Measurements from ENCODE around the gene MEF2D. TPM values are rescaled to one million over a fixed set of nuclear protein-coding genes. Genes with fewer than 3 reads are reported as not detected.

The MEF2D gene
- total RNA-seq, 2 experiments from 2014 or later: 32.1 to 33.6 TPM

- intact Hi-C loops (cut with DNase I, micrococcal nuclease): loop anchor here (5.0 to 10.0 kb wide), 6 partner anchors 100 to 1498 kb away; partner anchors contain the start of genes ETV3 (in 1 of the 2), GPATCH4 (in 1 of the 2), ISG20L2 (in 1 of the 2) and METTL25B (in 1 of the 2)
- DNase-seq (no peak), ATAC-seq (no peak)
- Mint-ChIP-seq H3K27ac (peak overlapping the region; percentile 99), H3K36me3 (ENCODE audit: low read depth) (peaks cover 5% of the 10 kb centered on the region), H3K27me3 (no peaks in the 10 kb centered on the region), H3K4me1 (peaks cover 67% of the 10 kb centered on the region), H3K9me3 (ENCODE audit: low read depth) (no peaks in the 10 kb centered on the region), H3K4me3 (peak overlapping the region; percentile 88)
- ChIA-PET POLR2A (interaction anchor here (1.3 to 1.9 kb wide), 3 partner anchors 13 to 45 kb away, joined by 3 to 5 read pairs (median 4); no protein-coding TSS in a partner anchor), CTCF (interaction anchor here (0.7 to 4.6 kb wide), 10 partner anchors 8 to 220 kb away, joined by 3 to 63 read pairs (median 6); partner anchors contain the start of genes CRABP2 and SMG5)
Measured at GRCh38 chr1:156502391-156502893, 1.9 kb upstream of the MEF2D start.

GRCh38 chr1:156500793-156501506 lies 375 bp upstream of the MEF2D start:
- ATAC-seq (peak; percentile 65), DNase-seq (peak; percentile 96)
- peak overlapping the region; percentile 88 for H3K4me3 Mint-ChIP-seq
- CTCF ChIA-PET: interaction anchor here (0.6 to 4.6 kb wide), 20 partner anchors 10 to 266 kb away, joined by 3 to 63 read pairs (median 4); partner anchors contain the start of genes CCT3, PRCC, TSACC and TTC24
- no peaks in the 10 kb centered on the region for H3K27me3 Mint-ChIP-seq
- H3K9me3 Mint-ChIP-seq (ENCODE audit: low read depth): no peaks in the 10 kb centered on the region
- H3K36me3 Mint-ChIP-seq (ENCODE audit: low read depth): peaks cover 5% of the 10 kb centered on the region
- H3K4me1 Mint-ChIP-seq: peaks cover 73% of the 10 kb centered on the region
- intact Hi-C loops (cut with DNase I, micrococcal nuclease): loop anchor here (1.0 to 10.0 kb wide), 17 partner anchors 13 to 1496 kb away; partner anchors contain the start of genes GPATCH4 (in 2 of the 2), ISG20L2 (in 2 of the 2), METTL25B (in 2 of the 2) and CCT3 (in 1 of the 2)
- peak overlapping the region; percentile 99 for H3K27ac Mint-ChIP-seq
- POLR2A ChIA-PET: interaction anchor here (0.6 to 2.0 kb wide), 16 partner anchors 9 to 1259 kb away, joined by 3 to 27 read pairs (median 4); partner anchors contain the start of gene PMF1

- ATAC-seq: peak; percentile 0
- ChIA-PET POLR2A (interaction anchor here (0.6 to 2.0 kb wide), 8 partner anchors 8 to 403 kb away, joined by 3 to 27 read pairs (median 4); partner anchors contain the start of gene PMF1), CTCF (interaction anchor here (0.6 to 4.0 kb wide), 9 partner anchors 11 to 403 kb away, joined by 3 to 63 read pairs (median 4); no protein-coding TSS in a partner anchor)
- Mint-ChIP-seq H3K4me3 (peak overlapping the region; percentile 88), H3K27ac (peak overlapping the region; percentile 85), H3K4me1 (peaks cover 72% of the 10 kb centered on the region), H3K9me3 (ENCODE audit: low read depth) (no peaks in the 10 kb centered on the region), H3K27me3 (no peaks in the 10 kb centered on the region), H3K36me3 (ENCODE audit: low read depth) (peaks cover 11% of the 10 kb centered on the region)
- intact Hi-C loops (cut with DNase I, micrococcal nuclease): loop anchor here (1.0 to 10.0 kb wide), 16 partner anchors 12 to 1495 kb away; partner anchors contain the start of genes ISG20L2 (in 2 of the 2), METTL25B (in 2 of the 2), CCT3 (in 1 of the 2) and ETV3 (in 1 of the 2)
- peak; percentile 62 for DNase-seq
Measured at GRCh38 chr1:156499842-156500542, 583 bp downstream of the MEF2D start.

GRCh38 chr1:156499194-156499841 lies 1.3 kb downstream of the MEF2D start:
- ATAC-seq: no peak
- Mint-ChIP-seq H3K36me3 (ENCODE audit: low read depth) (peaks cover 11% of the 10 kb centered on the region), H3K4me3 (peak overlapping the region; percentile 88), H3K27me3 (no peaks in the 10 kb centered on the region), H3K27ac (peak overlapping the region; percentile 51), H3K4me1 (peaks cover 76% of the 10 kb centered on the region), H3K9me3 (ENCODE audit: low read depth) (no peaks in the 10 kb centered on the region)
- DNase-seq: no peak
- ChIA-PET POLR2A (interaction anchor here (0.6 to 1.5 kb wide), 4 partner anchors 9 to 121 kb away, joined by 3 to 5 read pairs (median 4); no protein-coding TSS in a partner anchor), CTCF (interaction anchor here (0.6 to 5.0 kb wide), 8 partner anchors 10 to 402 kb away, joined by 3 to 33 read pairs (median 3); no protein-coding TSS in a partner anchor)
- intact Hi-C loops (cut with DNase I, micrococcal nuclease): loop anchor here in 1 of 2 experiments (1.0 kb wide), 1 partner anchor 18 kb away; no protein-coding TSS in a partner anchor

- peaks cover 11% of the 10 kb centered on the region for H3K36me3 Mint-ChIP-seq (ENCODE audit: low read depth)
- DNase-seq: no peak
- peaks cover 76% of the 10 kb centered on the region for H3K4me1 Mint-ChIP-seq
- ATAC-seq: no peak
- ChIA-PET POLR2A (interaction anchor here (0.6 to 1.5 kb wide), 5 partner anchors 9 to 122 kb away, joined by 3 to 5 read pairs (median 4); no protein-coding TSS in a partner anchor), CTCF (interaction anchor here (0.5 to 5.0 kb wide), 9 partner anchors 9 to 348 kb away, joined by 3 to 33 read pairs (median 3); no protein-coding TSS in a partner anchor)
- intact Hi-C loops (cut with DNase I, micrococcal nuclease): loop anchor here in 1 of 2 experiments (1.0 kb wide), 1 partner anchor 17 kb away; no protein-coding TSS in a partner anchor
- no peaks in the 10 kb centered on the region for H3K27me3 Mint-ChIP-seq
- H3K4me3 Mint-ChIP-seq: peak overlapping the region; percentile 88
- H3K27ac Mint-ChIP-seq: peak overlapping the region; percentile 31
- no peaks in the 10 kb centered on the region for H3K9me3 Mint-ChIP-seq (ENCODE audit: low read depth)
Measured at GRCh38 chr1:156498432-156499193, 2.0 kb downstream of the MEF2D start.

GRCh38 chr1:156497743-156498431 lies 2.7 kb downstream of the MEF2D start:
- Mint-ChIP-seq H3K27ac (no peak overlapping the region), H3K9me3 (ENCODE audit: low read depth) (no peaks in the 10 kb centered on the region), H3K4me1 (peaks cover 75% of the 10 kb centered on the region), H3K4me3 (peak overlapping the region; percentile 88), H3K27me3 (no peaks in the 10 kb centered on the region), H3K36me3 (ENCODE audit: low read depth) (peaks cover 11% of the 10 kb centered on the region)
- intact Hi-C loops (cut with DNase I, micrococcal nuclease): no loop called here
- POLR2A ChIA-PET: interaction anchor here (1.2 to 1.5 kb wide), 2 partner anchors 9 to 17 kb away, joined by 3 to 5 read pairs; no protein-coding TSS in a partner anchor
- no peak for DNase-seq
- ATAC-seq: no peak
- CTCF ChIA-PET: interaction anchor here (0.5 to 5.0 kb wide), 6 partner anchors 9 to 348 kb away, joined by 3 to 33 read pairs (median 4); no protein-coding TSS in a partner anchor

GRCh38 chr1:156497078-156497742 lies 3.4 kb downstream of the MEF2D start:
- ChIA-PET POLR2A (interaction anchor here (0.7 kb wide), 1 partner anchor 8 kb away, joined by 3 read pairs; no protein-coding TSS in a partner anchor), CTCF (interaction anchor here (0.7 to 5.0 kb wide), 4 partner anchors 13 to 16 kb away, joined by 3 to 33 read pairs (median 4); no protein-coding TSS in a partner anchor)
- Mint-ChIP-seq H3K4me1 (peaks cover 75% of the 10 kb centered on the region), H3K27me3 (no peaks in the 10 kb centered on the region), H3K27ac (peak overlapping the region; percentile 21), H3K4me3 (no peak overlapping the region), H3K9me3 (ENCODE audit: low read depth) (no peaks in the 10 kb centered on the region), H3K36me3 (ENCODE audit: low read depth) (peaks cover 9% of the 10 kb centered on the region)
- intact Hi-C loops (cut with DNase I, micrococcal nuclease): no loop called here
- ATAC-seq: no peak
- DNase-seq: no peak

GRCh38 chr1:156496211-156496761 lies 4.3 kb downstream of the MEF2D start:
- no peaks in the 10 kb centered on the region for H3K9me3 Mint-ChIP-seq (ENCODE audit: low read depth)
- no peaks in the 10 kb centered on the region for H3K27me3 Mint-ChIP-seq
- intact Hi-C loops (cut with DNase I, micrococcal nuclease): no loop called here
- peak overlapping the region; percentile 47 for H3K27ac Mint-ChIP-seq
- ATAC-seq (no peak), DNase-seq (peak; percentile 44)
- peaks cover 7% of the 10 kb centered on the region for H3K36me3 Mint-ChIP-seq (ENCODE audit: low read depth)
- ChIA-PET POLR2A (no interaction called here), CTCF (interaction anchor here (1.0 to 5.0 kb wide), 2 partner anchors 12 to 15 kb away, joined by 3 to 33 read pairs; no protein-coding TSS in a partner anchor)
- peaks cover 77% of the 10 kb centered on the region for H3K4me1 Mint-ChIP-seq
- H3K4me3 Mint-ChIP-seq: no peak overlapping the region

All from activated CD4-positive, alpha-beta T cell treated with anti-CD3 and anti-CD28 coated beads for 36 hours (primary cell).